Fibroblast of skin of right quadriceps (primary cell): Measurements from ENCODE around the gene FRRS1L.

Source experiments
- DNase-seq: peaks from one replicate; pipeline ENCODE4 v3.0.0-alpha.2; 2013

Gene FRRS1L

DNA sequence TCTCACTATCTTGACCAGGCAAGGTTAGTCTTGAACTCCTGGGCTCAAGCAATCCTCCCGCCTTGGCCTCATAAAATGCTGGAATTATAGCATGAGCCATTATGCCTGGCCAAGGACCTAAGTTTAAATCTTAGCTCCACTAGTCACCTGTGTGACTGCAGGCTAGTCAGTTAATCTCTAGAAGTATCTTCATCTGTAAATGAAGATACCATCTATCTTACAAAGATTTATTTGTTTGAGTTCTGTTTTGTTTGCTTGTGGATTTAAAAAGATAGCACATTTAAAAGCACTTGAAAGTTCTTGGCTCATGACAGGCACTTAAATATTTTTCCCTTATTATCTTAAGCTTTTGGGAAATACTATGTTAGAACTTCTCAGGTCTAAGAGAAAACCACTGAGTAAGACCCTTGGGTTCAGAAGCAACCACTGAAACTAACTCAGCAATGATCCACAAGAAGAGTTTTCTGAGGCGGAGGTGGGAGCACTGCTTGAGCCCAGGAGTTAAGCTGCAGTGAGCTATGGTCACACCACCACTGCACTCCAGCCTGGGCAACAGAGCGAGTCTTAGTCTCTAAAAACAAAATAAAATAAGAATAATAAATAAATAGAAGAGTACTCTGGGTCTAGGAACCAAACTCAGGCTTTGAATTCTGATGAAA, 66.4 kb downstream of the FRRS1L start:
- no peak for DNase-seq

DNA sequence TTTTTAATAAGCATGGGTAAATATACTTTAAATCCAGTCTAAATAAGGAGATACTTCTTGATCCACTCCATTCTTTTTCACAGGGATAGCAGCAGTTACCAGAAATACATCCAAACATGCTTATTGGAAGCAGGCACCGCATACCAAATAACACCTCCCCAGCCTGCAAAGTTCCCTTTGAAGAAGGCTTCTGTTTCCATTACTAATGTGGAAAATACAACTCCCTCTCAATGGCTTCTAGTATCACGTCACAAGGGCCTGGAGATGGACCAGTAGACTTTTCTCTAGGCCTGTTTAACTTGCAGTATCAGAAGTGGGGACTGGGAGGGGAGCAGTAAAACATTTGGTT, 68.1 kb downstream of the FRRS1L start:
- DNase-seq: peak; percentile 36

DNA sequence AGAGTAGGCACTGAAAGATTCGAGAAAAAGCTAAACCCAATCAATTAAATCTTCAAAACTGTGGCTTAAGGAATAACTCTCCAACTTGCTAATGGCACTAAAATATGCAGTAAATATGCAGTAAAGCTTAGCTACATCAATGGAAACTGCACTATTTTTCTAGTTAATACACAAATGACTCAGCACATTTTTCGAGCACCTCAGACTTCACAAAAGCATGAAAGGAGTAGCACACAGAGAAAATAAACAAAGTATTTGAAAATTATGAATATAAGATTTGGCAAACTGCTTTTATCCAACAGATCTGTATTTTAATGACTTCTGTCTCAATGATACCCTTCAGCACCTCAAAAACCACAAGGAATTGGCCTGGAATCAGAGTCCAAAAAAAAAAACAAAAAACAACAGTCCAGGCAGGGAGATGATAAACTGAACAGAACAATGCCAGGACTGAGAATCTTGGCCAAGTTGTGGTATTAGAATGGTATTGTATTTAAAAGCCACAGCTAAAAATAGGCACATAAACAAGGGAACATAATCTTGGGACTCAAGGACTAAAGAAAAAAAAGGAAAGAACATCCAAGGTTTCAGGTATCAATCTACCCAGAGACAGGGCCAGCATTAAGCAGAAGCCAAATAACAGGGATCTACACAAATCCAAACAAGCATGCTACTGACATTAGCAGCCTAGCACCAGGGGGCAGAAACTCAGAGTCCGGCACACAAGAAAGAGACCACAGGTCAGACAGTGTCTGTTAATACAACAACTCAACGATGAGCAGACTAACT, 68.7 kb downstream of the FRRS1L start:
- peak; percentile 85 for DNase-seq

DNA sequence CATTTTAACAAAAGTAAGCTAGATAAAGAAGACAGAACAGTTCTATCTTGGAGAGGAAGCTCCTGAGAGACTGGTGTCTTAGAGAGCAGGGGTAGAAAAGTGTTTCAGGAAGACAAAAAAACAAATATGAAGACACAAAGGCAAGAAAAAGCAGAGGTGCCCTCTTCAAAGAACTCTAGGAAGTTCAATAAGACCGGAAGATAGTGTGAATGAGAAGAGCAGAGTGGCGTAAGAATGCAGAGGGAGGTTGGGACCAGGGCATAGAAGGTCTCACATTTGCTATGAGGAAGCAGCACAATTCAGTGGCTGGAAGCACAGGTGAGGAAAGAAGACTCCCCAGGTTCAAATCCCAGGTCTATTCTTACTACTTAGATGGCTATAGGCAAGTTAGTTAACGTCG, 69.9 kb downstream of the FRRS1L start:
- no peak for DNase-seq

DNA sequence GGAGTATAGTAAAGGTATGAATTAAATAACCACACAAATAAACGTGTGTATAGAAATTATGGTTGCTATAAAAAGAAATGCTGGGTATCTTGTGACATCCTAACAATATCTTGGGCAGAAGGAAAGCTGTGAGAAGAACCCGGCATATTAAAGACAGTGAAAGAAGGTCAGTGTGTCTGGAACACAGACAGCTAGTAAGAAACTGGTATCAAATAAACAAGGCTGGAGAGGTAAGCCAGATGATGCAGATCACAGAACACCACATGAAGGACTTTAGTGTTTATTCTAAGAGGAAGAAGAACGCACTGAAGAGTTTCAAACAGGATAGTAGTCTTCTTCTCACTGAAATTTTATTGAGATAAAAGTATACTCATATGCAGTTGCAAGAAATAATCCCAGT, 71.7 kb downstream of the FRRS1L start:
- DNase-seq: no peak

DNA sequence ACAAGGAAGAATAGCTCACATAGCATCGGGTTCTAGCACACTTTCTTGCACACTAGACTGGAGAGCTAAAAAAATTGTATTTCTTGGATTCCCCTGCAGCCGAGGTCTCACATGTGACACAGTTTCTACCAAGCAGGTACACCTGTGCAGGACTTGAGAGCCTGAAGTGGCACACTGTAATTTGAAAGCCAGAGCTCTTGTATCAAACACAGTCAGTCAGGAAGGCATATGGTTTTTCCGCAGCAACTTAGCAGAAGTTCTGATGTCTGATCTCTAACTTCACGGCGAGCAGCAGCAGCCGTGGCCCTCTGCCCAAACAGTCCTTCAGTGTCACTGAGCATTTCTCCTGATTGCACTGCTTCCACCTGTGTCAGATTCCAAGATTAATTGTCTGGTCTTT, 72.8 kb downstream of the FRRS1L start:
- no peak for DNase-seq

DNA sequence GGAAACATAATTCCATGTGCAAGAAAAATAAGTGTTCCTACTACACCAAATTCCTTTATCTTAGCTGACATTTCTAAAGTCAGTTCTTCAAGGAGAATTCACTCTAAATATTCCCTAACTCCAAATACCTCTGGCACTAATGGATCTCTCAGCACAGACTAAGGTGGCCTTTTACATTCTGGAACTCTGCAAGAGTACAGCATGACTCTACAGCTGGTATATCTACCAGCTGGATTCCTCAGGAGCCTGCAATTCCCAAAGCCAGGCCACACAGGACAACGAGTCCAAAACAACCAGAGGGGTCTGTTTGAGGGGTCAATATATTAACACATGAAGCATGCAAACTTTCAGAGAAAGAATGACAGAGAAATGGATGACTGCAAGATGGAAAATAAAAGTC, 74.5 kb downstream of the FRRS1L start:
- no peak for DNase-seq

DNA sequence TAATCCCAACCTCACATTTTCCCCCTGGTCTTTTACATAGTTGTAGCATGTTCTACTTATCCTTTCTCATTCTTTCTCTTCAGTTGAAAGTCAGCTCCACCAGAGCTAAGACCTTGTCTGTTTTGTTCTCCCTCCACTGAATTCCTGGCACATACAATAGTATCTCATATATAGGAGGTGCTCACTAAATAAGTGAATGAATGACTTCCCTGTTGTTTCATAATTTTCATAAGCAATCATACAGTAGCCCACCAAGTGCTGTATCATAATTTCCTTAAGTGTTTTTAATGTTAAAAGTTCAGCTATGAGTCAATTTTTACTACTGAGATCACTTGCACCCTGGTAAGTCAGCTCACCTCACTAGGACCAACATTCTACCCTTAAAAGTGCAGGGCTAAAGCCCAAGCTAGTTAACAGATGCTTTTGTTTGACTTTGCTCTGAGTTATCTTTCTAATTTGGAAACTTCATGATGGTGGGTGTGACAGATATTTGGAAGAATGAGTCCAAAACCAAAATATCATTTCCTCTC, 74.9 kb downstream of the FRRS1L start:
- DNase-seq: no peak

DNA sequence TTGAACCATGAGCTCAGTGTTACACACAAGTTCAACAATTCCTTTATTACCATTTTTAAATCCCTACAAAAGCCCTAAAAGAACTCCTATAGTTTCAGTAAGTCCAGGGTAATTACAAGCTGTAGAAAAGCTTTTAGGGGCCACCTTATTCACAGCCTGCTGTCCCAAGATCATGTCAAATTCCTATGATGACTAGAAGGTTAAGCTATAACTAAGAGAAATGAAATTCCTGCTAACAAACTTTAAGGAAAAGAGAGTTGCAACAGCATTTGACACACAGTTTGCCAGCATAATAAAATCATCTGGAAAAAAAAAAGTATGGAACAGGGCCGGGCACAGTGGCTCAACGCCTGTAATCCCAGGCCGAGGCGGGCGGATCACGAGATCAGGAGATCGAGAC, 78.8 kb downstream of the FRRS1L start:
- DNase-seq: peak; percentile 44

DNA sequence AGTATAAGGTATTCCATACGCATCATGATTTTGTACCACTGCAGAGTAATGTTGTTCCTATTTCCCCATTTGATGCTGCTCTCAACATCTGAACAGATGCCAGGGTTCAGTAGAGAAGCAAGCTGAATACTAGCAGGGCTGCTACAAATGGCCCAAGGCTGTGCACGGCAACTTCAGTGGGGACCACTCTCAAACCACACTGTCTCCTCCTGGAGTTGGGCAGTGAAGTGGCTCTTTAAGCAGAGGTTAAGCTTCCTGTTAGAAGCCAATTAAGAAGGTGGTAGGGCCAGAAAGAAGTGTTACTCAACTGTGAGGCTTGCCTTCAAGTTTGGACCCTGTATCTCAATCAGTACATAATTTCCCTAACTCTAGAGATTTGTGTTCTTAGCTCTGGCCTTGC, 79.3 kb downstream of the FRRS1L start:
- DNase-seq: no peak

DNA sequence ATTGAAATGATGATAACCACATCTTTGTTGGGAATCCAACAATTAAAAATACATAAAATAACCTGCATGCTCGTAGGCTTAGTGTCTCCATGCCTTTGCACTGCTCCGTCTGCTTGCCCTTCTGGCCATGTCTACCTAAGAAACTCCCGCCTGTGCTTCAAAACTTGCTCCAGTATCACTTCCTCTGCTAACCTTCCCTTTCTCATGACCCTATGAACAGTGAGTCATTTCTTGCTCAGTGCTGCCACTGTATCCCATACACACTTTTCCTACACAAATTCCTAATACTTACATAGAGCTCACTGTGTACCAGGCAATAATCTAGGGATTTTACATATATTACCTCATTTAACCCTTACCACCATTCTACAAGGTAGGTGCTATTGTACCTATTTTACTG, 80.8 kb downstream of the FRRS1L start:
- DNase-seq: peak; percentile 17

DNA sequence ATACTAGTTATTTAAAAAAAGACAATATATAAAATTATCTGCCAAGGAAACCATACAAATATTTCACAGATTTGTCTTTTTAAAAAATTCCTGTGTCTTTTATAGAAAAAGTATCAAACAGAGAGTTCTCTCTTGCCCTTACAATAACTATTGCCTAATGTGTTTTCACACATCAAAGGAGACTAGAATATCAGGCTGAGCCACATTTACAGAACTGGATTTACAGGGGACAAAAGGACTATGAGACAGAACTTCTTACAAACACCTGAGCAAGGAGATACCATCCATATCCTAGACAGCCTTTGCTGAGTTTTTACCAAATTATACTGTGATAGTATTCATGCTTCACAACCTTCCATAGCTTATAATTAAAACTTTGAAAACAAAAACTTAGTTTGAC, 81.5 kb downstream of the FRRS1L start:
- no peak for DNase-seq

DNA sequence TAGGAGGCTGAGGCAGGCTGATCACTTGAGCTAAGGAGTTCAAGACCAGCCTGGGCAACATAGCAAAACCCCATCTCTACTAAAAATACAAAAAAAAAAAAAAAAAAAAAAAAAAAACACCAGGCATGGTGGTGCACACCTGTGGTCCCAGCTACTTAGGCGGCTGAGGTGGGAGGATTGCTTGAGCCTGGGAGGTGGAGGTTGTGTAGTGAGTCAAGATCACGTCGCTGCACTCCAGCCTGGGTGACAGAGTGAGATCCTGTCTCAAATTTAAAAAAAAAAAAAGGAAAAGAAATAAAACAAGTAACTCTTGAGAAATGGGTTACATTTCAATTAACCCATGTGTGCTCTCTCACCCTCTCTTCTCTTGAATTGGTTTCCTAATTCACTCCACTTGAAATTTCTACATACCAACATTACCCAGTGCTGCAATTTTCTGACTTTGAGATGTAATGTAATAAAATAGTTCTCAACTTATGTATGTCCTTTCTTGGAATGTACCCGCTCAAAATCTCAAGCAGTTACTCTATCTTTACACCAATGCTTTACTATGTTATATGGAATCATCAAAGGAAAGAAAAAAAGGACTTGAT, 83.1 kb downstream of the FRRS1L start:
- DNase-seq: no peak

DNA sequence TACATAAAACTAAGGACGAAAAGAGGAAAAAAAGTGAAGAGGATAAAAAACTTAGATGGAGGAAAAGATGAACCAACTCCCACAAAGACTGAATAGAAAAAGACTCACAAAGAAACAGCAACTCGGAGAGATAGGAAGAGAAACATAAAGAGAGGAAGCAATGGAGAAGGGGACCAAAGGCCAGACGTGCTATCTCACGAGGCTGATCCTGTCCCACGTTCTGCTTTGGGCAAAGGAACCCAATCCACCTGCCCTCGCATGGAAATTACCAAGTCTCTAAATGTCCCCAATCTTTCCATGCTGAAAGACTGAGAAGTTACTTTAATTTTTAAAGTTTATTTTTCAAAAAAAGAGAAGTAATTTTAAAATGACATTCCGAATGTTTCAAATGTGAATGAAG, 83.9 kb downstream of the FRRS1L start:
- no peak for DNase-seq

DNA sequence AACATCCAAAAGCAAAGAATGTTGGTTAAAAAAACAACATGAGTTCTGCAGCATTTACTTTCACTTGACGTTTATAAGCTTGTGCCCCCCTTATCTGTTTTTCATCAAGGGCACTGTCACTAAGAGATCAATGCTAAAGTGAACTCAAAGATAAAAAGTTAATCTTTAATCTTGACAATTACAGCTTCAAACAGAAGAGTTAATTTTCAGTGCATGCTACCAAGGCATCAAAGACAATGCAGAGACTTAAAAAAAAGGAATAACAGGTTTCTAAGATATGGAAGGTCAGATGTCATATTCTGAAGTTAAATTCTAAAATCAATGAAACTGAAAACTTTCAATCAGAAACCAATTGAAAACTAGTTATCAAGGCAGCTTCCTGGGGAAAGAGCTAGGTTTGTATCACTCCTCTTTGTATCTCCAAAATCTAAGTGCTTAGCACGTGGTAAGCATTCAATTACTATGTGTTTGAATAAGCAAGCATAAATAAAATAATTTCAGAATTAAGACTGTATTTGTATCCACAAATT, 84.9 kb downstream of the FRRS1L start:
- DNase-seq: no peak
